ENCODE data around the gene CT45A7. TPM values are rescaled to one million over a fixed set of nuclear protein-coding genes. Genes with fewer than 3 reads are reported as not detected.
"Not testable (repeated sequence)": the region's sequence is repeated elsewhere in the genome, so short reads cannot be mapped to it uniquely, and the experiment has no call there.

CT45A7 gene
- total RNA-seq (not detected), polyA plus RNA-seq (not detected)

DNA sequence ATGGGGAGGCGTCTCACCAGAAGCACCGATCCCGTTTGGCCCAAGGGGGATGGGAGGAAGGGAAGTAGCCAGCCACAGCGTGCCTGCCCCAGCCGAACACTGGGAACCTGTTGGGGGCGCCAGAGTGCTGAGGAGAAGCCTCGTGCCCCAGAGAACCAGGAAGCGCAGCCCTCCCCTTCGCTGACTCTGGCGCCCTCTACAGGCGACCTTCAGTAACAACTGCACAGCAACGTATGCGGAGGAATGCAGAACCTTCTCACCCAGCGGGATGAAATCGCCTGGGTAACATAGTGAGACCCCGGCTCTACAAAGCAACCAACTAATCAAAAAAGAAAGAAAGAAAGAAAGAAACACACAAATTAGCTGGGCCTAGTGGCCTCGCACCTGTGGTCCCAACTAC, at the start of gene CT45A7:
Gene CT45A7, minus strand, starts transcription at position 101 of the 400 bp plus-strand sequence. CDS start 3,747 bp downstream, outside the sequence.
- DNase-seq; H3K9me3 ChIP-seq; H3K27me3 ChIP-seq; FAIRE-seq; H3K4me1 ChIP-seq; H3K4me3 ChIP-seq; H3K27ac ChIP-seq; intact Hi-C loops (cut with DNase I); ATAC-seq; H3K36me3 ChIP-seq: not testable (repeated sequence)
- no CpG with 5 or more reads among the region's 17 CpGs for WGBS, 2 donors

DNA sequence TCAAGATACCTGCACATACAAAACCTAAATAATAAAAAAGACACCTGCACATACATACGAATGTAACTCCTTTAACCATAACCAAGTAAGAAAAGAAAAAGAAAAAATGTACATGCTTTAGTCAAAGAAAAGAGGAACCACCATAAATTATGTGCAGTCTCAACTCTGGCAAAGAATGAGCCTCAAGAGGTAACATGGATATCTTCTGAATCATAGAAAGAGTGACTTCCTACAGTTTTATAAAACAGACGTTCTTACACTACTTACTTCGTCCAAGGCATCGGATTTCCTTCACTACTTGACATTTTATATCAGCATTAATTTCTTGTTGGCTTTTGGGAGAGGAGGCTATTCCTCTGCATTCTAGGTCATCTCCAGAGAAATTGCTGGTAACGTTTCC, 45.7 kb upstream of the CT45A7 start:
- H3K27me3 ChIP-seq; H3K4me3 ChIP-seq; FAIRE-seq; H3K36me3 ChIP-seq; intact Hi-C loops (cut with DNase I); H3K4me1 ChIP-seq; DNase-seq; H3K9me3 ChIP-seq; ATAC-seq; H3K27ac ChIP-seq: not testable (repeated sequence)
- 38 to 41% methylated on average over 4 of the region's 5 CpGs for WGBS, 2 donors

DNA sequence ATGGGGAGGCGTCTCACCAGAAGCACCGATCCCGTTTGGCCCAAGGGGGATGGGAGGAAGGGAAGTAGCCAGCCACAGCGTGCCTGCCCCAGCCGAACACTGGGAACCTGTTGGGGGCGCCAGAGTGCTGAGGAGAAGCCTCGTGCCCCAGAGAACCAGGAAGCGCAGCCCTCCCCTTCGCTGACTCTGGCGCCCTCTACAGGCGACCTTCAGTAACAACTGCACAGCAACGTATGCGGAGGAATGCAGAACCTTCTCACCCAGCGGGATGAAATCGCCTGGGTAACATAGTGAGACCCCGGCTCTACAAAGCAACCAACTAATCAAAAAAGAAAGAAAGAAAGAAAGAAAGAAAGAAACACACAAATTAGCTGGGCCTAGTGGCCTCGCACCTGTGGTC, 34.6 kb upstream of the CT45A7 start, which contains the start of gene CT45A9:
Gene CT45A9, minus strand, starts transcription at position 101 of the 400 bp plus-strand sequence. CDS start 3,751 bp downstream, outside the sequence.
- not testable (repeated sequence) for ATAC-seq, FAIRE-seq
- WGBS, 2 donors = no CpG with 5 or more reads among the region's 17 CpGs

GRCh38 chrX:135854438-135854837, 17.4 kb upstream of the CT45A7 start, which contains the start of gene CT45A8:
TSS of gene CT45A8 (minus strand) at chrX:135854538. CDS start at chrX:135850783, 3,755 bp downstream.
- intact Hi-C loops (cut with DNase I); DNase-seq; H3K4me3 ChIP-seq; ATAC-seq; H3K27me3 ChIP-seq; H3K27ac ChIP-seq; H3K4me1 ChIP-seq; H3K9me3 ChIP-seq; FAIRE-seq; H3K36me3 ChIP-seq: not testable (repeated sequence)
- no CpG with 5 or more reads among the region's 17 CpGs for WGBS, 2 donors

More for the DNA sequence above, 34.6 kb upstream of the CT45A7 start, which contains the start of gene CT45A9:
- DNase-seq; H3K27me3 ChIP-seq; H3K36me3 ChIP-seq; H3K4me3 ChIP-seq; H3K4me1 ChIP-seq; H3K9me3 ChIP-seq; H3K27ac ChIP-seq; intact Hi-C loops (cut with DNase I): not testable (repeated sequence)

GRCh38 chrX:135819912-135820311, 17.2 kb downstream of the CT45A7 start, which contains the start of gene CT45A2:
TSS of gene CT45A2 (minus strand) at chrX:135820012. CDS start at chrX:135816265, 3,747 bp downstream.
- H3K4me3 ChIP-seq; intact Hi-C loops (cut with DNase I); DNase-seq; ATAC-seq; H3K9me3 ChIP-seq; H3K27ac ChIP-seq; FAIRE-seq; H3K4me1 ChIP-seq; H3K27me3 ChIP-seq; H3K36me3 ChIP-seq: not testable (repeated sequence)
- no CpG with 5 or more reads among the region's 17 CpGs for WGBS, 2 donors

DNA sequence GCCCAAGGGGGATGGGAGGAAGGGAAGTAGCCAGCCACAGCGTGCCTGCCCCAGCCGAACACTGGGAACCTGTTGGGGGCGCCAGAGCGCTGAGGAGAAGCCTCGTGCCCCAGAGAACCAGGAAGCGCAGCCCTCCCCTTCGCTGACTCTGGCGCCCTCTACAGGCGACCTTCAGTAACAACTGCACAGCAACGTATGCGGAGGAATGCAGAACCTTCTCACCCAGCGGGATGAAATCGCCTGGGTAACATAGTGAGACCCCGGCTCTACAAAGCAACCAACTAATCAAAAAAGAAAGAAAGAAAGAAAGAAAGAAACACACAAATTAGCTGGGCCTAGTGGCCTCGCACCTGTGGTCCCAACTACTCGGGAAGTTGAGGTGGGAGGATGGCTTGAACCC, 34.4 kb downstream of the CT45A7 start, which contains the start of gene CT45A6:
Gene CT45A6, minus strand, starts transcription at position 101 of the 400 bp plus-strand sequence. CDS start 3,794 bp downstream, outside the sequence.
- intact Hi-C loops (cut with DNase I); FAIRE-seq; ATAC-seq; H3K9me3 ChIP-seq; DNase-seq; H3K27ac ChIP-seq; H3K27me3 ChIP-seq; H3K4me3 ChIP-seq; H3K4me1 ChIP-seq; H3K36me3 ChIP-seq: not testable (repeated sequence)
- WGBS, 2 donors = no CpG with 5 or more reads among the region's 16 CpGs

- H3K36me3 ChIP-seq; intact Hi-C loops (cut with DNase I); FAIRE-seq; DNase-seq; H3K27ac ChIP-seq; H3K27me3 ChIP-seq; ATAC-seq; H3K9me3 ChIP-seq; H3K4me1 ChIP-seq; H3K4me3 ChIP-seq: not testable (repeated sequence)
- WGBS, 2 donors = no CpG with 5 or more reads among the region's 16 CpGs
Observed at GRCh38 chrX:135785403-135785802, 51.7 kb downstream of the CT45A7 start, which contains the start of gene CT45A5. TSS of gene CT45A5 (minus strand) at chrX:135785503. CDS start at chrX:135781729, 3,774 bp downstream.

Other genes starting within 250 kb of the CT45A7 start
- gene CT45A1, start 123.6 kb downstream of the CT45A7 start, total RNA-seq = not detected
- not detected for gene CT45A1, start 123.6 kb downstream of the CT45A7 start, polyA plus RNA-seq
- gene CT45A3, start 69.1 kb downstream of the CT45A7 start, total RNA-seq = not detected
- not detected for gene CT45A3, start 69.1 kb downstream of the CT45A7 start, polyA plus RNA-seq
- not detected for gene CT45A5, start 51.8 kb downstream of the CT45A7 start, total RNA-seq
- gene CT45A5, start 51.8 kb downstream of the CT45A7 start, polyA plus RNA-seq = not detected
- not detected for gene CT45A6, start 34.5 kb downstream of the CT45A7 start, total RNA-seq
- gene CT45A6, start 34.5 kb downstream of the CT45A7 start, polyA plus RNA-seq = not detected
- not detected for gene CT45A2, start 17.3 kb downstream of the CT45A7 start, total RNA-seq
- gene CT45A2, start 17.3 kb downstream of the CT45A7 start, polyA plus RNA-seq = not detected
- gene CT45A8, start 17.3 kb upstream of the CT45A7 start, total RNA-seq = not detected
- not detected for gene CT45A8, start 17.3 kb upstream of the CT45A7 start, polyA plus RNA-seq
- not detected for gene CT45A9, start 34.5 kb upstream of the CT45A7 start, total RNA-seq
- not detected for gene CT45A9, start 34.5 kb upstream of the CT45A7 start, polyA plus RNA-seq
- not detected for gene CT45A10, start 56.2 kb upstream of the CT45A7 start, total RNA-seq
- gene CT45A10, start 56.2 kb upstream of the CT45A7 start, polyA plus RNA-seq = not detected
- under 1 TPM in 1 of 6 donors, not detected in 5; 0.47 TPM for gene SAGE1, start 56.4 kb upstream of the CT45A7 start, total RNA-seq
- not detected for gene SAGE1, start 56.4 kb upstream of the CT45A7 start, polyA plus RNA-seq
- gene MMGT1, start 136.7 kb upstream of the CT45A7 start, total RNA-seq = 10 to 100 TPM in 4 of 6 donors, 1 to 10 TPM in 2; 6.7 to 15.6 (median 11.7) TPM
- 1 to 10 TPM; 1.4 to 7.0 TPM for gene MMGT1, start 136.7 kb upstream of the CT45A7 start, polyA plus RNA-seq
- 1 to 10 TPM; 2.1 to 8.3 (median 4.4) TPM for gene SLC9A6, start 148.2 kb upstream of the CT45A7 start, total RNA-seq
- gene SLC9A6, start 148.2 kb upstream of the CT45A7 start, polyA plus RNA-seq = 1 to 10 TPM; 2.8 to 6.2 TPM